ENCODE results near the gene ZFYVE21.

DNA sequence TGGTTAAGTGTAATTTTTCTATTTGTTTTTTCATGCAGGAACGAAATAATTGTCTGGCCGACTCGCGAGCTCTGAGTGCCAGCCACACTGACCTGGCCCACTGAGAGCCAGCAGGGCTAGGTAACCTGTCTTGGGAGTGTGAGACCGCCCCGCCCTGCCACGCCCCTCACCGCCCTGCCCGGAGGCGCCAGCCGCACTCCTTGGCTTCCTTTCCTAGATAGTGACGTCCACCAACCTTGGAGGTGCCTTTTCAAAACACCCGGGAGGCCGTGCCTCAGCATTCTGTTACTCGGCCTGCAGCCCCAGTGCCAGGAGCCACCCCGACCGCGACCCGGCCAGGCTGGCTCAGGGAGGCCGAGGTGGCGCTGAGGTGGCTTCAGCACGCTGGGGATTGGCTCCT, 22.1 kb upstream of the ZFYVE21 start:
- TF ChIP-seq, protein P1, sequence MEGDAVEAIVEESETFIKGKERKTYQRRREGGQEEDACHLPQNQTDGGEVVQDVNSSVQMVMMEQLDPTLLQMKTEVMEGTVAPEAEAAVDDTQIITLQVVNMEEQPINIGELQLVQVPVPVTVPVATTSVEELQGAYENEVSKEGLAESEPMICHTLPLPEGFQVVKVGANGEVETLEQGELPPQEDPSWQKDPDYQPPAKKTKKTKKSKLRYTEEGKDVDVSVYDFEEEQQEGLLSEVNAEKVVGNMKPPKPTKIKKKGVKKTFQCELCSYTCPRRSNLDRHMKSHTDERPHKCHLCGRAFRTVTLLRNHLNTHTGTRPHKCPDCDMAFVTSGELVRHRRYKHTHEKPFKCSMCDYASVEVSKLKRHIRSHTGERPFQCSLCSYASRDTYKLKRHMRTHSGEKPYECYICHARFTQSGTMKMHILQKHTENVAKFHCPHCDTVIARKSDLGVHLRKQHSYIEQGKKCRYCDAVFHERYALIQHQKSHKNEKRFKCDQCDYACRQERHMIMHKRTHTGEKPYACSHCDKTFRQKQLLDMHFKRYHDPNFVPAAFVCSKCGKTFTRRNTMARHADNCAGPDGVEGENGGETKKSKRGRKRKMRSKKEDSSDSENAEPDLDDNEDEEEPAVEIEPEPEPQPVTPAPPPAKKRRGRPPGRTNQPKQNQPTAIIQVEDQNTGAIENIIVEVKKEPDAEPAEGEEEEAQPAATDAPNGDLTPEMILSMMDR (IDR thresholded peaks at IDR 0.05; ENCODE audit: borderline replicate concordance, extremely low read depth, low read length, poor library complexity, severe bottlenecking): no peak
- TF ChIP-seq EZH2 (IDR thresholded peaks at IDR 0.05; ENCODE audit: borderline replicate concordance, low read depth, low read length, severe bottlenecking): no peak
